Mammary epithelial cell (primary cell): ENCODE data around the gene ARPP21.

Experiments used
- CTCF ChIP-seq, 2 donors: IDR thresholded peaks in 1 of 2; conservative IDR thresholded peaks in 1 of 2; 2 replicates each; pipeline ENCODE4 v1.5.1; 2011 to 2012; ENCODE audit warnings: inconsistent platforms in 2 of 2, low read length in 2 of 2, mild to moderate bottlenecking in 2 of 2, control low read depth in 1 of 2, low read depth in 1 of 2; ENCODE audit not compliant: insufficient read depth in 1 of 2; ENCODE audit errors: extremely low read depth in 1 of 2
- EZH2 ChIP-seq: IDR thresholded peaks from 2 replicates; pipeline ENCODE4 v1.6.1; 2012; ENCODE audit warnings: low read length, inconsistent platforms, borderline replicate concordance

- TF ChIP-seq CTCF (conservative IDR thresholded peaks at IDR 0.05 in 1 of 2, IDR thresholded peaks at IDR 0.05 in 1 of 2; ENCODE audit: extremely low read depth in 1 of 2, insufficient read depth in 1 of 2, low read depth in 1 of 2, low read length in 2 of 2), result no peak
- no peak for TF ChIP-seq EZH2
Measured at GRCh38 chr3:35651426-35651825, 12.1 kb downstream of the ARPP21 start.
